Posterior vena cava (tissue), 2 donors: ENCODE results near the gene COL4A4. TPM values are rescaled to one million over a fixed set of nuclear protein-coding genes. Genes with fewer than 3 reads are reported as not detected.

Source experiments
- DNase-seq: peaks from one replicate; pipeline ENCODE4 v3.0.0-alpha.2; 2020; ENCODE audit warnings: low spot score
- intact Hi-C, 2 donors: fragments of 100-400 bp; cut with DNase I; formaldehyde crosslinking; loops; one replicate each; pipeline versions ENCODE4 v1.14.1 to v1.14.2; 2022 to 2023
- total RNA-seq, 2 donors: library from RNA; stranded (reverse); fragmentation: NEBNext Ultra II Directional; extraction: Animal tissue kit (Norgen Biotek cat#: 25700); gene quantifications; one replicate each; pipeline ENCODE4 v1.2.1, GENCODE V29; 2021
- donor health status: DM: yes; HTN: yes; CAD: no.
- donor health status: DM: yes; HTN: yes; CAD: no.

The COL4A4 gene
- total RNA-seq, 2 donors from 2014 or later: 0.93 to 3.0 TPM

DNA sequence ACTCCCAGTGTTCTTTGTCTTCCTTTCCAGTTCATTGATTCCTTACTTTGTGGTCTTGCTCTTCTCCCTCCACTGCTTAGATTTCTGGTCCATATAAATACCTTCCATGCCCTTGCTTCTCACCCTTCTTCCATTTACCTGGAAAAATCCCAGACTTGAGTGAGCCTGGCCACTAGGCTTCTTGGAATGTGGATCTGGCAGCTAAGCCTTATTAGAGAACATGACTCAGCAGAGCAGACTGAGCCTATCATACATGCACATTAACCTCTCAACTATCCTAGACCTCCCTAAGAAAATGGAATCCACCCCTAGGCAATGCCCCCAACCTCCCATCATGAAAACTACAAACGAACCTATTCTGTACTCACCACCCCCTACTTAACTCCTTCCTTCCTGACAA lies 200.5 kb downstream of the COL4A4 start:
- DNase-seq: no peak
- intact Hi-C loops: no loop called here

DNA sequence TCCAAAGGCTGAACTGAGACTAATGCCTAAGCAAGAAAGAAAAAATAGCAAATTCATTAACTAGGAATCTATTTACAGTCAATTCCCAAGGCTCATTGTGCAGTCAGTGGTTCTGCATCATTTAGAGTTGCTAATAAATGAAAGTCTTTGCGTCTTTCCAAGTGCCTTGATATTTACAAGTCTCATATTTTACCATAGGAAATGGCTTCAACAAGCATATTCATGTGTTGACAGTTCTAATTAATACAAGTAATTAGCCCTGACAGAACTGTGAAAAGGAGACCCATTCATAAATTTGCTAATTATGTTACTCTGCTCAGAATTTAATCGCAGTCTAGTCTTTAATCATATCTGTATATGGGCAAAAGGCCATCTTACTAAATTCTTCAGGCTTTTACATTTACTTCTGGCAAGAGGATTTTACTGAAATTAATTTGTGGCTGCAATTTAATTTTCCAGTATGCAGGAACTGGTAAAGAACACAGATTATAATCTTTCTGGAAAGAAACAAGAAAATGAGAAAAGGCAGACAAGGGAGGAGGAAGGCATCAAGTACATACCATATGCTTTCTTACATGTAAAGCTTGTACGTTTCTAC lies 201.7 kb downstream of the COL4A4 start:
- intact Hi-C loops: no loop called here
- no peak for DNase-seq

DNA sequence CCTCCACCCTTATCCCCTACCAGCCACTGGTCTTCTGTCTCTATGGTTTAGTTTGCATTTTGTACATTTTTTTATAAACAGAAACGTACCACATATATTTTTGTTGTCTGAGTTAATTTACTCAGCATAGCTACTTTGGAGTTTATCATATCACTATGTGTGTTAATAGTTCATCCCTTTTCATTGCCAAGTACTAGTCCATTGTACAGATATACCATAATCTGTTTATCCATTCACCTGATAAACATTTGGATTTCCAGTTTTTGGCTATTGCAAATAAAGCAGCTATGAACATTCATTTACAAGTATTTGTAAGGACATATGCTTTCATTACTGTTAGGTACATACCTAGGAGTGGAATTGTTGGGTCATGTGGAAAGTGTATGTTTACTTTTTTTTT lies 204.6 kb downstream of the COL4A4 start:
- intact Hi-C loops: no loop called here
- no peak for DNase-seq

DNA sequence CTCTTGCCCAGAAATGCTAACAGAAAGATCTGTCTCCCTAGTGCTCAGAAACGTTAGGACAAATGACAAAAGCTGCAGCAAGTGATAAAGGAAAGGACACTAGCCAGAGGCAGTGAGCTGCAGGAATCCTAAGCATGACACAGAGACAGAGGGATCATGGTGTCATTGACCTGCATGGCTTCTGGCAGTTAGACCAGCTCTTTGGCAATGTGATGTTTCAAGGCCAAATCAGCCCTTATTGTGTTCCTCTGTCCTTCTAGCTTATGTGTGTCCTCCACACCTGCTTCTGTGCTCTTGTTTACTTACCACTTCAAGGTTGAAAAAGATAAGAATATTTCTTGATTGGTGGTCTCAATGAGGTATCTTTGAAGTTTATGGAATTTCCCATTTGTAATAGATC lies 207.3 kb downstream of the COL4A4 start:
- intact Hi-C loops: no loop called here
- DNase-seq: no peak

DNA sequence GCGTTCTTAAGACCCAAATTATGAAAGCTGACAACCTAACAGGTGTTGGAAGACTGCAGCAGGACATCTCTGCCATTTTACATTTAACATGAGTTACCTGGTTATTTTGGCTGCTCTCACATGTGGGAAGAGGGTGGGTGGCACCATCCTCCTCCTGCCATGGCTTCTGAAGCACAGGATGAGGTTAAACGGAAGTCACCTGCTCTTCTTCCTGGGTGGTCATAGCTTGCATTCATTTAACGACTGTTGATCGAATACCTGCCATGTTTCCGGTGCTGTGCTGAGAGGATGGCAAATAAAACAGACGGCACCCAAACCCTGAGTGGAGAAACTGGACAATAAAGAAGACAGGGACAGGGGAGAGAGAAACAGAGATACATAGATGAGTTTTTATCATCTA lies 210.2 kb downstream of the COL4A4 start:
- intact Hi-C loops: no loop called here

DNA sequence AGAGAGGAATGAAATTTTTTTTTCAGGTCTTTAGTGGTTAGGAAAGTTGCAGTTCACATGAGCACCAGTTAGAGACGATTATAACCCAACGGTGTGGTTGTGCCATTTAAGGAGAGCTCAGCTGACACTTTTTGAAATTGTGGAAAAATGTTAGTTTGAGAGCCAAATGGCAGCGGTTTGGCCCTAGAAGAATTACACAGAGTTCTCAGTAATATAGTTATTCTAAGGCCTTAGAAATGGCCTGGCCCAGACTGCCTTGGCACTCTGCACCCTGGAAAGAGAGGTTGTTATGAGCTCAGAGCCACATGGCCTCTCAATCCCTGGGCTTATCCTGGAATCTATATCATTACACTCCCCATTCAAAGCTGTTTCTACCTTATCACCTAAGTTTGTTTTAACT lies 210.8 kb downstream of the COL4A4 start:
- DNase-seq: peak; percentile 78
- intact Hi-C loops: no loop called here

More for the DNA sequence above, 210.2 kb downstream of the COL4A4 start:
- no peak for DNase-seq

Other genes starting within 250 kb of the COL4A4 start
- gene COL4A3, start 419 bp upstream of the COL4A4 start, total RNA-seq: under 1 TPM; 0.42 to 0.76 TPM
- 10 to 100 TPM; 52.2 to 55.2 TPM for gene MFF, start 161.0 kb upstream of the COL4A4 start, total RNA-seq
- under 1 TPM in 1 of 2 donors, not detected in 1; 0.10 TPM for gene TM4SF20, start 215.1 kb upstream of the COL4A4 start, total RNA-seq
- not detected for gene SCYGR1, start 223.7 kb upstream of the COL4A4 start, total RNA-seq